GM12875 (cell line): ENCODE results near the gene PLEKHA6.

Experiments used
- H3K4me3 ChIP-seq: one replicate; pipeline ENCODE4 v1.5.1; 2011; ENCODE audit warnings: low read depth, low read length, control low read depth
- CTCF ChIP-seq: IDR thresholded peaks from 2 replicates; pipeline ENCODE4 v1.5.1; 2011; ENCODE audit warnings: low read depth, mild to moderate bottlenecking, control low read depth, inconsistent platforms, low read length, moderate library complexity, borderline replicate concordance; ENCODE audit not compliant: insufficient read depth

Gene PLEKHA6

GRCh38 chr1:204361781-204362180 is 2.1 kb upstream of the PLEKHA6 start:
- no peak for TF ChIP-seq CTCF
- no peak overlapping the region for H3K4me3 ChIP-seq

GRCh38 chr1:204361341-204361771 is 1.6 kb upstream of the PLEKHA6 start:
- no peak for TF ChIP-seq CTCF

GRCh38 chr1:204360314-204360713 is 585 bp upstream of the PLEKHA6 start:
- no peak overlapping the region for H3K4me3 ChIP-seq
- no peak for TF ChIP-seq CTCF

More at GRCh38 chr1:204361341-204361771, 1.6 kb upstream of the PLEKHA6 start:
- no peak overlapping the region for H3K4me3 ChIP-seq

- no peak for TF ChIP-seq CTCF
- H3K4me3 ChIP-seq, result no peak overlapping the region
Measured at GRCh38 chr1:204359131-204359473, 627 bp downstream of the PLEKHA6 start.

GRCh38 chr1:204358605-204359004 is 1.1 kb downstream of the PLEKHA6 start:
- no peak for TF ChIP-seq CTCF
- H3K4me3 ChIP-seq, result no peak overlapping the region

GRCh38 chr1:204357551-204358490 is 1.9 kb downstream of the PLEKHA6 start:
- no peak overlapping the region for H3K4me3 ChIP-seq
- TF ChIP-seq CTCF, result no peak

GRCh38 chr1:204356997-204357396 is 2.7 kb downstream of the PLEKHA6 start:
- no peak overlapping the region for H3K4me3 ChIP-seq
- TF ChIP-seq CTCF, result no peak
